Stomach (tissue), 9 donors: Measurements from ENCODE around the gene MYEOV. TPM values are rescaled to one million over a fixed set of nuclear protein-coding genes. Genes with fewer than 3 reads are reported as not detected.

Experiments
- DNase-seq, 2 donors: peaks; one replicate each; pipeline versions ENCODE4 v3.0.0 to v3.0.0-alpha.2; 2013 to 2019
- H3K27ac ChIP-seq, 5 donors: fragments of 200-600 bp in 4 of 5; sonication (generic) in 4 of 5; one replicate each; pipeline ENCODE4 v1.5.1; 2013 to 2019; ENCODE audit warnings: mild to moderate bottlenecking in 1 of 5, moderate library complexity in 1 of 5
- H3K27me3 ChIP-seq, 3 donors: fragments of 200-600 bp; sonication (generic); one replicate each; pipeline ENCODE4 v1.5.1; 2017 to 2019; ENCODE audit warnings: mixed run types in 1 of 3
- H3K36me3 ChIP-seq, 4 donors: fragments of 200-600 bp; sonication (generic); 1 replicate in 3 of 4; 2 replicates in 1 of 4; pipeline ENCODE4 v1.5.1; 2016 to 2019
- H3K4me1 ChIP-seq, 4 donors: fragments of 200-600 bp; sonication (generic); one replicate each; pipeline ENCODE4 v1.5.1; 2016 to 2019
- H3K4me3 ChIP-seq, 4 donors: fragments of 200-600 bp; sonication (generic) in 3 of 4; one replicate each; pipeline ENCODE4 v1.5.1; 2016 to 2019; ENCODE audit warnings: mild to moderate bottlenecking in 1 of 4
- H3K9me3 ChIP-seq, 4 donors: fragments of 200-600 bp; sonication (generic); one replicate each; pipeline ENCODE4 v1.5.1; 2016 to 2019
- CTCF ChIP-seq, 7 experiments: fragments of 450-650 bp in 4 of 7; fragments of 200-600 bp in 3 of 7; sonication (generic) in 3 of 7; IDR thresholded peaks; one replicate each; pipeline ENCODE4 v1.5.1; 2016 to 2019; ENCODE audit warnings: antibody characterized with exemption in 7 of 7, control low read depth in 2 of 7, mild to moderate bottlenecking in 1 of 7
- EP300 ChIP-seq: sonication (generic); formaldehyde crosslinking; IDR thresholded peaks from one replicate; pipeline ENCODE4 v1.6.1; 2017; ENCODE audit warnings: antibody characterized with exemption
- POLR2A ChIP-seq, 4 donors: fragments of 450-650 bp; IDR thresholded peaks; one replicate each; pipeline ENCODE4 v1.6.1; 2016; ENCODE audit warnings: antibody characterized with exemption in 4 of 4, control low read depth in 2 of 4, mild to moderate bottlenecking in 1 of 4, moderate library complexity in 1 of 4
- POLR2AphosphoS5 ChIP-seq, 3 donors: sonication (generic); formaldehyde crosslinking; IDR thresholded peaks; one replicate each; pipeline ENCODE4 v1.6.1; 2016; ENCODE audit warnings: antibody characterized with exemption in 3 of 3
- WGBS, 5 donors: extraction: QIAGEN DNeasy Blood & Tissue Kit in 3 of 5; methylation state at CpG; one replicate each; pipeline versions ENCODE4 v1.1.5 to v1.1.7; 2013 to 2018; 5-methylcytosine and 5-hydroxymethylcytosine counted together
- intact Hi-C: fragments of 100-400 bp; cut with DNase I; formaldehyde crosslinking; loops from one replicate; pipeline ENCODE4 v1.15.1; 2023; ENCODE audit warnings: low total_unique reads
- polyA plus RNA-seq, 3 donors: library from polyadenylated mRNA; stranded (reverse); fragments of 200-250 nt; gene quantifications; one replicate each; pipeline ENCODE4 v1.2.3, GENCODE V29; 2013
- total RNA-seq, 5 donors: library from RNA; depleted of rRNA; stranded (reverse); fragments of >200 nt; gene quantifications; one replicate each; pipeline versions ENCODE4 v1.1.0 to v1.2.3, GENCODE V29; 2014 to 2016
- donor health status: healthy with polysubstance abuse.
- donor health status: Bipolar disorder and iron deficiency.
- donor health status: healthy.

The MYEOV gene
- total and polyA plus RNA-seq, 8 donors = 0.92 to 41.5 (median 8.5) TPM; not detected in 2

DNA sequence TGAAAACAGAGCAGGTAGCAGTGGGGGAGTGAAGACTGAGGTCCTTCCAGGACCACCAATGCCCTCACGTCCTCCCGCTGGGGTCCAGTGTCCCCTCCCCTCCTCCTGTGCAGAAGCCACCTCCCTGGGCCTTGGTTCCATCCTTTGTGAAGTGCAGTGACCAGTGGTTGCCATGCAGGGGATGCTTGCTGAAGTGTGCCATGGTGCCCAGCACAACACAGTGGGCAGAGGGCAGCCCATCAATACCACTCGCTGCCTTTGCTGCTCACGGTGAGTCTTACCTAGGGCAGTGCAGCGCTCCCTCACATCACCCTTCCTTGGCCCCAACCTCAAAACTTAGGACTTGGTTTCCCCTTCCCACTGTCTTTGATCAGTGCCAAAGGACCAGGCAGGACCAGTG is 12.9 kb downstream of the MYEOV start:
- no peak for TF ChIP-seq POLR2A (IDR thresholded peaks at IDR 0.05)
- TF ChIP-seq CTCF (IDR thresholded peaks at IDR 0.05) = no peak
- TF ChIP-seq POLR2AphosphoS5 (IDR thresholded peaks at IDR 0.05) = no peak
- no peak for TF ChIP-seq EP300
- peaks cover 6 to 20% (median 18%) of the 10 kb centered on the region in 4 donors for H3K4me1 ChIP-seq
- H3K27ac ChIP-seq = no peak overlapping the region
- H3K27me3 ChIP-seq = no peaks in the 10 kb centered on the region
- H3K4me3 ChIP-seq = no peak overlapping the region
- H3K9me3 ChIP-seq = no peaks in the 10 kb centered on the region
- H3K36me3 ChIP-seq = no peaks in the 10 kb centered on the region
- DNase-seq = no peak
- 92 to 97% (median 95%) methylated on average over 5 of the region's 5 CpGs for WGBS, 5 donors
- intact Hi-C loops = no loop called here

DNA sequence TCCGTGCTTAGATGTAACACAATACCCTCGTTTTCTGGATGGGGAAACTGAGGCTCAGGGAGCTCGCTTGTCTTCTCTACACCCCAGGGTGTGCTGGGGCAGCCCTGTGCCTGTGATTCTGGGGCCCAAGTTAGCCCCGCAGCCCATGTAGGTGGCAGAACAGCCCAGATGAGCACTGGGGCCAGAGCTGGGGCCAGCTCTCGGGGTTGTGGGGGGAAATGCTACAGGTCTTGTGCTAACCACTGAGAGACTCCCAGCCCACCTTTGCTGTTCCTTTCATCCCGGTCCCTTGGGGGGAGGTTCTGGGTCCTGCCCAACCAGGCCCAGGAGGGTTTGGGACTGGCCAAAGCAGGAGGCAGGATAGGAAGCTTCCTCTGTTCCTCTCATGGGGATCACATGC is 13.5 kb downstream of the MYEOV start:
- TF ChIP-seq POLR2AphosphoS5 (IDR thresholded peaks at IDR 0.05) (no peak), EP300 (no peak), CTCF (IDR thresholded peaks at IDR 0.05) (no peak), POLR2A (IDR thresholded peaks at IDR 0.05) (no peak)

DNA sequence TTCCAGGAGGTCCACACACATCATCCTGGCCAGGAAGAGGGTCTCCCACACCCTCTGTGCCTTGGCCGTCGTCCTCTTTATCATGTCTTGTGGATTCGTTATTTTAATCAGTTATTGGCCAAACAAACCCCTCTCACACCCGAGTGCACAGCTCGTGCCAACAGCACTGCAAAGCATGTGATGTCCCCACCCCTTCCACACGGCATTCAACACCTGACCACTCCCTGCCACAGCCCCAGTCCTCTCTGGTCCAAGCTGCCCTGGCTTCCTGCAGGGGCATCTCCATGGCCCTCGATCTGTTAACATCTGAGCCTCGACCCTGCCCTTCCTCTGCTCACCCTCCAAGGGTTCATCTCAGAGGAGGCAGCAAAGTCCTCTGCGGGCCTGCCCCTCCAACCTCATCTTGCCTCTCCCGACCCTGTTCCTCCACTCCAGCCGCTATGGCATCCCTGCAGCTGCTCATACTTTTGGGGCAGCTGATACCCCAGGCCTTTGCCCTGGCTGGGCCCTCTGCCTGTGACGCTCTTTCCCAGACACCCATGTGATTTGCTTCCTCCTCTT is 14.0 kb downstream of the MYEOV start:
- peak in 1 of 2 donors; percentile 51 for DNase-seq
- Histone ChIP-seq H3K27ac (no peak overlapping the region), H3K4me1 (peaks cover 0 to 22% (median 20%) of the 10 kb centered on the region in 4 donors), H3K27me3 (peaks cover 0 to 6% (median 0%) of the 10 kb centered on the region in 3 donors), H3K4me3 (no peak overlapping the region), H3K36me3 (no peaks in the 10 kb centered on the region), H3K9me3 (no peaks in the 10 kb centered on the region)
- WGBS, 5 donors = 45 to 66% (median 55%) methylated on average over 12 of the region's 12 CpGs
- intact Hi-C loops = no loop called here
- no peak for TF ChIP-seq CTCF (IDR thresholded peaks at IDR 0.05)
- no peak for TF ChIP-seq POLR2A (IDR thresholded peaks at IDR 0.05)
- no peak for TF ChIP-seq POLR2AphosphoS5 (IDR thresholded peaks at IDR 0.05)
- TF ChIP-seq EP300 = no peak

More for the DNA sequence above, 13.5 kb downstream of the MYEOV start:
- Histone ChIP-seq H3K4me3 (no peak overlapping the region), H3K4me1 (peaks cover under 1 to 21% (median 18%) of the 10 kb centered on the region in 4 donors), H3K36me3 (no peaks in the 10 kb centered on the region), H3K9me3 (no peaks in the 10 kb centered on the region), H3K27ac (no peak overlapping the region), H3K27me3 (peaks cover 0 to under 1% (median 0%) of the 10 kb centered on the region in 3 donors)
- intact Hi-C loops = no loop called here
- no peak for DNase-seq
- WGBS, 5 donors = 78 to 92% (median 82%) methylated on average over 4 to 6 of the region's 6 CpGs

GRCh38 chr11:69308491-69308911 is 14.5 kb downstream of the MYEOV start:
- WGBS, 5 donors = 84 to 93% (median 87%) methylated on average over 8 to 9 of the region's 9 CpGs

More at GRCh38 chr11:69308491-69308911, 14.5 kb downstream of the MYEOV start:
- peaks cover 0 to 7% (median 0%) of the 10 kb centered on the region in 3 donors for H3K27me3 ChIP-seq
- H3K27ac ChIP-seq = no peak overlapping the region
- no peaks in the 10 kb centered on the region for H3K36me3 ChIP-seq
- no peak for DNase-seq
- H3K9me3 ChIP-seq = no peaks in the 10 kb centered on the region
- TF ChIP-seq CTCF (IDR thresholded peaks at IDR 0.05) = no peak
- no peak for TF ChIP-seq POLR2AphosphoS5 (IDR thresholded peaks at IDR 0.05)
- no peak for TF ChIP-seq POLR2A (IDR thresholded peaks at IDR 0.05)
- H3K4me3 ChIP-seq = no peak overlapping the region
- H3K4me1 ChIP-seq = peaks cover 0 to 23% (median 22%) of the 10 kb centered on the region in 4 donors
- intact Hi-C loops = no loop called here
